Activated CD4-positive, CD25-positive, alpha-beta regulatory T cell treated with anti-CD3 and anti-CD28 coated beads, Interleukin-2, amount 50 U/mL, for 16 hours (primary cell): ENCODE results near the gene MEIKIN.

Experiments used
- DNase-seq: peaks from one replicate; pipeline ENCODE4 v3.0.0-alpha.2; 2020; ENCODE audit warnings: low read depth, low spot score

The MEIKIN gene

DNA sequence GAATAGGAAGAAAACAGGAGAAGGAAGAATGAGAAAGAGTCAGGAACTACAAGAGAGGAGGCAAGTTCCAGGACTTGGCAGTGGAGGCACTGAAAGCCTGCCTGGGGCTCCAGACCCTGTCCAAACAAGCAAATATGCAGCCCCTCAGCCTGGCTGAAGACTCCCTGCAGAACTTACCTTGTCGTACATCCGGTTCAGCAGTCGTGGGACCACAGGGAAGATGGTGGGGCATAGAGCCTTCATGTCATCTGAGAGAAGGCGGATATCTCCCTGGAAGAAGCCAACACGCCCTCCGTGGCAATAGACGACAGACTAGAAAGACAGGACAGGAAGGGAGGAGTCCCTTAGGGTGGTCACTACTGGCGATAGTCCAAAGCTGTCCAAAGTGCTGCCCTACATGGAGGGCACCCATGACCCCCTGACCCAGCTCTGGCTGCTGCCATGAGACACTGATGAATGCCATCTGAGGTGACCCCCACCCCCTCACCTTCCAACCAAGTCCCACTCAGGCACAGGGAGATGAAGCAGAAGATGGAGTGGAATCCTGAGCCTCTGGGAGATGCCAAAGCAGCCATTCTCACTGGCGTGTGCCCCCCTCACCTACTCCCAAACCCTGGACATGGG lies 27.7 kb upstream of the MEIKIN start:
- DNase-seq, result no peak

DNA sequence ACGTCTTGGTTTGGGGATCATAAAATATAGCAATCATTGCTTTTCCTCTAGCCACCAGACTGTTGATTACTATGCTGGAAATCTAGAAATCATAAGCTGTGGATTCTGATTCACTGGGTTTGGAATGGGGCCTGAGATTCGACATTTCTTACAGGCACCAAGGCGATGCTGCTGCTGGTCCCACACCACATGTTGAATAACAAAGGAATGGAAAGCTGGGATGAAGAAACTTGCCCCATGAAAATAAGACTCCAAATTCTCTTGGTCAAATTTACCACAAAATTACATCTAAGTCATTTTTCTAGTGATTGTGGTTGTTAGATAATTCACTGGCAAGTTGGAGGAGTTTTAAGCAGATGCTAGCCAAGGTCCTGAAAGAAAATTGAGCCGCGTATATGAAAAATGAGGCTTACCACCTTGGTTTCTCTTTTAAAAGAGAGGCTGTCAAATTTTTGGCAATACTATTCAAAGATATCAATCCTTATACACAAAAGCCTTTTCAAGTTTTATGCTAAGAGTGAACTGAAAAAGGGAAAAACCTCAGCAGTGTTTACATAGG lies 23.0 kb upstream of the MEIKIN start:
- no peak for DNase-seq

DNA sequence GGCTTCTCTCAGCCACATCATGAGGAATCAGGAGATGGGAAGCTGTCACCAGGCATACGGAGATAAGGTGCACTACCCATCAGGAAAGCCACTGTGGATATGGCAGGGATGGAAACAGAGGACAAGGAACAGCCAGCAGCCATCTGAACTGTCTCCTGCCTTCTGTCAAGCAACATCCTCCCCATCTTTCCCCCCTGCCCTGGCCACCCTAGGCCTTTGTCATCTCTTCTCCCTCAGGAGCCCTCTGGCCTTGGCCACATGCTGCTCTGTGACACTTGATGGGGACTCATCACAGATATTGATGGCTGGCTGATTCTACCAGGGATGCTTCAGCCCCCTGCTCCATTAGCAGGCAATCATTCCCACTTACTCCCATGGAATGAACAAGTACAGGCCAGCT lies 21.1 kb upstream of the MEIKIN start:
- no peak for DNase-seq

DNA sequence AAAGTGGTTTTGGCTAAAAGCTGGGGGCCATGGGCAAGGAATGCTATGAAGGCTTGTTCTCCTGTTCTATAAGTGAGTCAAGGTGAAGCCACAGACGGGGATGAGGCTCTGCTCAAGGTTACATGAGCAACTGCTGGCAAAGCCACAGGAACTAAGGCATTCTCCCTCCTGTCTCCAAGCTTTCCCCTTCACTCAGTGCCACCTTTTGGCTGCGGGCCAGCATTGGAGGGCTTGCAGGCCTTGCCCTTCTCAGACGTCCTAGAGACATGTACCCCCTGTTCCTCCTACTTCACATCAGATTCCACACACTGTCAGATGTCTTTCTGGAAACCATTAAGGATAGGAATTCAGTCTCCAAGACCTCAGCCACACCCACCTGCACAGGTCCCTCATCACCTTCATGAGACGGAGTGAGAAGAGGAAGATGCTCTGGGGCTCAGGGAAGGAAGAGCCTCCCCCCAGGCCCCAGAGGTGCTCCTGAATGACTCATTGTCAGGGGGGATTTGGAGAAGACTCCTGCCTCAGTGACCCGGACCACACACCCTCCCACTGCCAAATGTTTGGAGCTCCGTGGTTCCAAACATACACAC lies 20.5 kb upstream of the MEIKIN start:
- no peak for DNase-seq

DNA sequence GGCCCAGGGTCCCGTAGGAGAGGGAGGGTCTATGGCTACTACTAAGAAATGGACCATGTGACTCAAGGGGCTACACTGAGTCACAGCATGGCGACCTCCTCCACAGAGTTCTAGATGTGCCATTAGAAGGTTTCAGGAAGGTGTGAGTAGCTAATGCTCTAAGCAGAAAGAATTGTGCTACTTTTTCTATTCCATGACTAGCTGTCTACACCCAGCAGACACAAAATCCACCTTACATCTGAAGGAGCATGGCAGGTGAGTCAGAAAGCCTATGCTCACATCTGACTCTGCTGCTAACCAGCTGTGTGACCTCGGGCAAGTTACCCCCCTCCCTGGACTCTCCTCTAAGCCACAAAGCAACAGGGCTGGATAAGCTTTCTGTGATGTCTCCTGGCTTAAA lies 14.4 kb upstream of the MEIKIN start:
- DNase-seq, result no peak

DNA sequence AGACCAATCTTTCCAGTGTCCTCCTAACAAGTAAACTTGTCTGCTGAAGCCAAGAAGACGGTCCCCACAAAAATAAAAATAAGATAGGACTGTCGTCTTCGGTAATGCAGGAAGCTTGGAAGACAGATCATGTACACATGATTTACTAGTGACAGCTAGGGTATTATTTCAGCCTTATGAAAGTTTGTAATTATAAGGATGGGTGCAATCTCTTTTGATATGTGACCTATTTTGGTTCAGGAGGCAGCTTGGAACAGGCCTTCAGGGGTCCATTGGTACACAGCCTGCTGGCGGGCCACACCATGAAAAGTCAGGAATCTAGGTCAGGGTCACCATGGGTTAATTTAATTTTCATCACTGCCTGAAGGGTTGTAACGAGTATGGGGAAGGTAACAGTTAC lies 13.7 kb upstream of the MEIKIN start:
- no peak for DNase-seq

DNA sequence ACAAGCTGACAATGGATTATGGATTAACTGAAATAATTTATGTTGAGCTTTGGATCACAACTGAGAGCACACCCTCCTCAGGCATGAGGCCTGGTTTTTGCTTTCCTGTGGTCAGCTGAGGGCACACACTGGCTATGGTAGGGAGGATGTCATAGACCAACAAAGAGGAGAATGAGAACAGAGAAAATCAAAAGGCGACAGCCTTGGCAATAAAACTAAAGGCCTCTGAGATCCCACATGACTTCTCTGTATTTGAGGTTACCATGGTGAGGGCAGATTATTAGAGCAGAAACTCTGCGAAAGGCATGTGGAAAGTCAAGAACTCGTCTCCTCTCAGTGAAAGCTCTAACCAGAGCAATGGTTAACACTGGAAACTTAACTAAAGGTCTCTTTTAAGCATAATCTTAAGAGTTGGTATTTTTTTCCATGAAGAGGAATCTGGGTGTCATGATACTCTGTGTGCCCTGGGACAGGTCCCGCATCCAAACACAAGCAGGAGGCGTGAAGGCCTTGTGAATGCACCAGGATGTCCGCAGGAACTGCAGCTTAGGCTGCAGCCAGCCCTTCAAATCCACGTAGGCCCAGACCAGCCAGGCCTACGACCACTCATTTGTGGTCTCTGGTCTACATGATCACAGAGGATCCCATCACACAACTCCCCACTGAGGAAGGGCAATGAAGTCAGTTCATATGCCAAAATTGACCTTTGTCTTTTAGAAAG lies 12.4 kb upstream of the MEIKIN start:
- DNase-seq, result no peak

DNA sequence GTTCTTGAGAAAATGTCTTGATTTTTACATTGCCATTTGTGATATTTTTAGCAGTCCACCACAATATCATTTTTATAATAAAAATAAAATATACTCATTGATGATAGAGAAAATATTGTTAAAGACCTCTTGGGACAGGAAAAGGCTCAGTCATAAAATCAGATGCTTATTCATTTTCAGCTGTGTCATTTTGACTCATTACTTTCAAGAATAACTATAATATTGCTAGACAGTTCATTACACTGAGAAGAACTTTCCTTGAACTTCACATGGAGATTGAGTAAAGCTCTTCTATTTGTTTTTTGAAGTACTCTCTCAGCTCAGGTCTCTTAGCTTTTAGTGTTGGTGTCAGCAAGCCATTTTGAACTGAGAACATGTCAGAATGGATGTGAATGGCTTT lies 8.5 kb upstream of the MEIKIN start:
- no peak for DNase-seq

DNA sequence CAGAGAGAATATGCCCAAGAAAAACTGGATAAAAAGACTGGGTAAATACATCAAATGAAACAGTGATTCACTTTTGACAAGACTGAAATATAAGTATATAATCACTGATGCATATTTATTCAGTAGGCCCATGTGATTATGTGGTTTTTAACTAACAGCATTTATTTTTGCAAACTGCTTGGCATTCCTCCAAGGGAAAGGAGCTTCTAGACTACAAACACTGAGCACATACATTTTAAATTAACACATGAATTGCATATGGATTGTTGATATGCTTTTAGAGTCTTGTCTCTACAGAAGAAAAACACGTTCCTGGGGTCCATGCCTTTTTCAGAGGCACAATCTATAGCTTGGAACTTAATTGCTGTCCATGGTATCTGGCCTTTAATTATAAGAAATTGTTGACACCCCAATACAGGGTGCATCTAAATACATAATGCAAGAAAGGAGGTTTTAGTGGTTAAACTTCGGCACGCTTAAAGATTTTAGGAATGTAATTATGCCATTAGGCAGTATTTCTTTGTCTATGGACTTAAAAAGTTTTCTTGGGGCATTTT lies 6.9 kb upstream of the MEIKIN start:
- no peak for DNase-seq

DNA sequence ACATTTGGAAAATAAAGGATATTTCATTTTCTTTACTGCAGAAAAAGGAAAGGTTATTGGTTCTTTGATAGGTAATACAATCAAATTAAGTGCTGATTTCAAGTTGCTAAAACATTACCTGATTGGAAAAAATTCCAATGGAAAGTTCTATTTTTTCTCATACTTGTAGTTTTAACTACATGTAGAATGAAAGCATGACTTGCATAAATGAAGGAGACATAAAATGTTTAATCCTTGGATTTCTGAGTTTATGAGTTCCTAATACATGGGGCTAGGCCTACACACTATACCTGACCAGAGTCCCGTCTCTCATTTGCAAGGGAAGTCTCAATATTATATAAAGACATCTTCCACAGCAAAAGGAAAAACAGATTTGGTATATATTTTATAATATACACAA lies 5.2 kb upstream of the MEIKIN start:
- no peak for DNase-seq

DNA sequence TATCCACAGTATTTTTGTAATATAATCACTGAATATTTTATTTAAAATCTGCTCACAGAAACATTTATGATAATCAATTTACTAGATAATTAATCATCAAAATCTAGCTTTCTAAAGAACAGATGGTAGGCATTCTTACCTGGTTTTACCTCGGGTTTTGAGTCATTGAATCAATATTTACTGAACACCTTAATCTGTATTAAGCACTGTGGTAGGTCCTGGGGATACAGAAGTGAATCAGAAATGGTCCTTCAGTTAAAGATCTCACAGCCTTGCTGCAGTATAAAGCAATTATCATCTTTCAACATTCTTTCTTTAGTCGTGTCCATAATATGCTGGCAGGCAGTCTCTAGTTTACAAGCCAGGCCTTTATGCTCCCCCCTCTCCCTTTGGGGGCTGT lies 2.0 kb upstream of the MEIKIN start:
- DNase-seq, result no peak

DNA sequence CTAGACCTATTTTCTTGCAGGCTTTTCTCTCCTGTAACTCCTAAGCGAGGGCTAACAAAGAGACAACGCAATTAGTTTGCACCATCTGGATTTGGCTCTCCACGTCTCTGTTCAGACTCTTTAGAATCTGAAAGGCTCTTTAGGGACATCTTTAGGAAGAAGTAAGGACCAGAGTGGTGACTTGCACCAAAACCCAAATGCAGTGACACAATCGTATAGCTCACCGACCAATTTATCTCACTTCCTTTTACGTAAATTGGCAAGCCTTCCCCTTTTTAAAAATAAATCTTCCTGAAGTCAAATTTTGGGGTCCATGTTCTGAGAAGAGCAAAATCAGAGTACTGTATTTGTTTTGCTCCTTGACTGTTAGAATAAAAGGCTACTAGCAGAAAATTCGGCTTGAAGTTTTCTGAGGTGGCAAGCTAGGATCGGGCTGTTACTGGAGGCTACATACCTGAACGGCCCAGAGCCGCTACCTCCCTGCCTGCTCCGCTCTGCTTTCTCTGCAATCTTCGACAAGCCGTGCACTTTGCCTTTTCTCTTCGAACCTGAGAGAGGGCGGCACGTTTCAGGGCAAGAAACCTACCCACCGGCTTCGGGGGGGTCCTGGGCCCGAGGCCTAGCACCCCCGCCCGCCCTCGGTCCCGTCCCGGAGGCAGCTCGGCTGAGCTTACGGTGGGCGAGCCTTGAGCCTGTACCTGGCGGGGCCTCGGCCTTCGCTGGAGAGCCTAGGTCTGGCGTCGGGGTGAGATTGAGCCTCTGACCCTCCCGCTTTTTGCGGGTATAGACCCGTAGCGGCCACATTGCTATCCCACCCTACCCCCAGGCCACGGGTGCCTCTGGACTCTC lies 537 bp downstream of the MEIKIN start:
- DNase-seq, result no peak

DNA sequence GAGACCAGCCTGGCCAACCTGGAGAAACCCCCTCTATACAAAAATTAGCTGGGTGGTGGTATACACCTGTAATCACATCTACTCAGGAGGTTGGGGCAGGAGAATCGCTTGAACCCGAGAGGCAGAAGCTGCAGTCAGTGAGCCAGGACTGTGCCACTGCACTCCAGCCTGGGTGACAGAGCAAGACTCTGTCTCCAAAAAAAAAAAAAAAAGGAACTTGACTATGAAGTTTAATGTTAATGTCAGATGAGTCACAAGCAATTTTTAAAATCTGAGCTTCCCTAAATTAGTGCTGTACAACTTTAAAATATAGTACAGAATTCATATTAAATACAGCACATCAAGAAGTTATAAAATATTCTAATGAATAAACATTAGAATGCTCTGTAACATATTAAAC lies 1.5 kb downstream of the MEIKIN start:
- DNase-seq, result no peak

DNA sequence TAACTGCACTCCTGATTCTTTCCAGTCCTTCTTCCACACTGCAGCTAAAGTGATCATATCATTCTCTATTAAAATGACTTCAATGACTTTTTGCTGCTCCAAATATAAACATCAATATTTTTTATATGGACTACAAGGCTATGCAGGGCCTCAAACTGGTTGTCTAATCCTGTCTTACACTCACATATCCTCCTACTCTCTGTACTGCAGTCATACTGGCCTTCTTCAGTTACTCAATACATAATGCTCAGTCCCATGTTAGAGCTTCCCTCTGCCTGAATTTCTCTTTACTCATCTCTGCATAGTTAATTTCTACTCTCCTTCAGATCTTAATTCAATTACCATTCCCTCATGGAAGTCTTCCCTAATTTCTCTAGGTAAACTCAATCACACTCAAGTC lies 3.4 kb downstream of the MEIKIN start:
- DNase-seq, result no peak

DNA sequence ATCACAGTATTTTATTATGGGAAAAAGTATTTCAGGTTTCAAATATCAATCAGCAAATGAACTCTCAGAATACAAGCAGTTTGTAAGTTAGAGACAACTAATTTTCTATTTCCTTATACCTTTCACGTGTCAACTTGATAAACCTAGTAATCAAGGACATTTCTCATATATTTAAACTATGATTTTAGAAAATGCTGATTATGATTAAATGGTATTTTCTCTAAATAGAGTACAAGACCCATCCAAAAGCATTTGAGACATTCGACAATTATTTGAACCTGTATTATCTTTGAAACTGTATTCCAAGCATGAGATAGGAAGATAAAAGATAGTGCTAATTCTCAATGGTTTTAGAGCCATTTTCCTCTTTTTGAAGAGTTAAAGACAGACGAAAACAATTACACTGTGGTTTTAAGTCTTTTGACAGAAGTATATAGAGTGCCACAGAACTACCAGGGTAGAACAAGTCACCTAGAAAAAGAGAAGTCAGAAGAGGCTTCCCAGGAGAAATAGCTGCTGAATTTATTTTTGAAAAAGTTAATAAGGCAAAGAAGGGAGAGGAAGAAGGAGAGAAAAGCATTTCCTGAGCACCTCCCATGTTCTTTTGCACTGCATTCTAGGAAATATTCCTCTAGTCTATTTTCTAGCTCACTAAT lies 5.6 kb downstream of the MEIKIN start:
- DNase-seq, result no peak

DNA sequence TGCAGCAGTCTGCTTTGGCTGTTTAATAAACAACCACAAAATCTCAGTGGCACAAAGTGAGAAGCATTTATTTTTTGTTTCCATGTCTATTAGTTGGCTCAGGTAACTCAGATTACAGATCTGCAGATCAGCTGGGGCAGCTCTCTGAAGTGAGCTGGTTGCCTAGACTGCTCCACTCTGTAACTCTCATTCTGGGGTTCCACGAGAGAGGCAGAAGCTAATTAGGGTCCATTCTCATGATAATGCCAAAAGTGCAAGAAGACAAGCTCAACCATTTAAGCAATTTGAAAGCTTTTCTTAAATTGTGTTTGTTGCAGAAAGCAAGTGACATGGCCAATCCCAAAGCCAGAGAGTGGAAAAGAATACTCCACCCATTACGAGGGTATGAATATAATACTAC lies 13.2 kb downstream of the MEIKIN start:
- DNase-seq, result no peak

DNA sequence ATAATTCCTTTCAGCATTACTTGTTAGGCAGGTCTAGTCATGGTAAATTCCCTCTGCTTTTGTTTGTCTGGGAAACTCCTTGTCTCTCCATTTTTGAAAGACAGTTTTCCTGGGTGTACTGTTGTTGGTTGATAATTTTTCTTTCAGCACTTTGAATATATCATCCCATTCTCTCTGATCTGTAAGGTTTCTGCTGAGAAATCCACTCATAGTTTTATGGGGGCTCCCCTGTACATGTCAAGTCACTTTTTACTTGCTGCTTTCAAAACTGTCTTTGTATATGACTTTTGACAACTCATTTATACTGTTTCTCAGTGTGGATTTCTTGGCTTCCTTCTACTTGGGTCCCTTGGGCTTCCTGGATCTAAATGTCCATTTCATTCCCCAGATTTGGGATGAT lies 16.5 kb downstream of the MEIKIN start:
- no peak for DNase-seq

DNA sequence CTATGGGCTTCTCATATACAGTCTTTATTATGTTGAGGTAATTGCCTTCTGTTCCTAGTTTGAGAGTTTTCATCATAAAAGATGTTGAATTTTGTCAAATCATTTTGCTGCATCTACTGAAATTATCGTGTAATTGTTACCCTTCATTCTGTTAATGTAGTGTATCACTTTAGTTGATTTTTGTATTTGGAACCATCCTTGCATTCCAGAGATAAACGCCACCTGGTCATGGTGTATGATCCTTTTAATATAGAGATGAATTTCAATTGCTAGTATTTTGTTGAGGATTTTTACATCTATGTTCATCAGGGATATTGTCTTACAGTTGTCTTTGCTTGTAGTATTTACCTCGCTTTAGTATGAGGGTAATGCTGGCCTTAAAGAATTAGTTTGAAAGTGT lies 19.3 kb downstream of the MEIKIN start:
- no peak for DNase-seq

DNA sequence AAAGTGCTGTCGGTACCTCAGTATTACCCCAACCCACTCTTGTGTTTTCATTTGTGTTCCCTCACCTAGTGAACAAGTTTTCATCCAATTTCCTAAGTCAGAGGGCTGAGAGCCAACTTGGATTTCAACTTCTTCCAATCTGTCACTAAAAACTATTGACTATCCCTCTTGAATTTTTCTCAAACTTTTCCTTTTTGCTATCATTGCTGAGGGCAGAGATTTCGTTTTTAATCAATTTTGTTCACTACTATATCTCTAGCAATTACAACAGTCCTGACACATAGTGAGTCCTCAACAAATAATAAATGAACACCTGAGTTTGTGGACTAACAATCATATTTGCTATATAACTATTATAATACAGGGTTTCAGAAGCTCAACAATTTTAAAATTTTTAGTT lies 29.0 kb downstream of the MEIKIN start:
- DNase-seq, result no peak

DNA sequence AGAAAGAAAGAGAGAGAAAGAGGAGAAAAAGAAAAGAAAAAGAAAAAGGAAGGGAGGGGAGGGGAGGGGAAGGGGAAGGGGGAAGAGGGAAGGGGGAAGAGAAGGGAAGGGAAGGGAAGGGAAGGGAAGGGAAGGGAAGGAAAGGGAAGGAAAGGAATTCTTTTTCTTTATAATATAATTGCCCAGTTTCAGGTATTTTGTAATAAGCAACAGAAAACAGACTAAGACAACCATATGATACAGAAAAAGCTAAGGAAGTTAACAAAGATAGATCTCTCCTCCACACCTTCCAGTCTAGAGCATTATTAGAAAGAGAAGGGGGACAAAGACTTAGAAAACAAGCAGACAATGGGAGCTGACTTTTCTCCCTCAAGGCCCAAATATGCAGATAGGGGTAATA lies 31.0 kb downstream of the MEIKIN start:
- DNase-seq, result no peak

DNA sequence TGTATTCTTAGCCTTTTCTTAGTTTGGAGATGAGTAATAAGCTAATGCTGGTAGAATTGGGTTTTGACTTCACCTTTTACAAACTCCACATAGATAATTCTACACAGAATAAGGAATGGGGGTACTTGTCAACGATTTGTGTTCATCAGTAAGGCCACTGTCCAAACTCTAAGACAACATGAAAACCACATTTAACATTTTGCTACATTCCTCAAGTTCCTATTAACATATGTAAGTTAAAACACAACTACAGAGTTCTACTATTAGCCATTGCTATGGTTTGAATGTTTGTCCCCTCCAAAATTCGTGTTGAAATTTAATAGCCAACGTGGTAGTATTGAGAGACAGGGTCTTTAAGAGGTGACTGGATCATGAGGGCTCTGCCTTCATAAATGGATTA lies 31.9 kb downstream of the MEIKIN start:
- DNase-seq, result no peak
